Fibroblast of the aortic adventitia (primary cell): ENCODE results near the gene GUCY2F. TPM values are rescaled to one million over a fixed set of nuclear protein-coding genes. Genes with fewer than 3 reads are reported as not detected.

ENCODE experiments used
- DNase-seq: peaks from one replicate; pipeline ENCODE4 v3.0.0-alpha.2; 2010; ENCODE audit warnings: low read depth
- H3K4me3 ChIP-seq: 2 replicates; pipeline ENCODE4 v1.5.1; 2011; ENCODE audit warnings: low read depth, mild to moderate bottlenecking, control low read depth, low read length, moderate library complexity
- total RNA-seq: library from RNA; depleted of rRNA; stranded (reverse); fragments of >200 nt; gene quantifications from 2 replicates; pipeline ENCODE4 v1.2.3, GENCODE V29; 2012; ENCODE audit warnings: low replicate concordance
- TF ChIP-seq, protein P1 (sequence below): IDR thresholded peaks from 2 replicates; pipeline ENCODE4 v1.5.1; 2011; ENCODE audit warnings: mild to moderate bottlenecking, low read length, control low read depth, inconsistent platforms; ENCODE audit not compliant: insufficient read depth

The GUCY2F gene
- under 0.01 TPM in 1 of 2 replicates, not detected in the other for total RNA-seq

- H3K4me3 ChIP-seq, result no peak within 1 kb of the TSS
- TF ChIP-seq, protein P1, sequence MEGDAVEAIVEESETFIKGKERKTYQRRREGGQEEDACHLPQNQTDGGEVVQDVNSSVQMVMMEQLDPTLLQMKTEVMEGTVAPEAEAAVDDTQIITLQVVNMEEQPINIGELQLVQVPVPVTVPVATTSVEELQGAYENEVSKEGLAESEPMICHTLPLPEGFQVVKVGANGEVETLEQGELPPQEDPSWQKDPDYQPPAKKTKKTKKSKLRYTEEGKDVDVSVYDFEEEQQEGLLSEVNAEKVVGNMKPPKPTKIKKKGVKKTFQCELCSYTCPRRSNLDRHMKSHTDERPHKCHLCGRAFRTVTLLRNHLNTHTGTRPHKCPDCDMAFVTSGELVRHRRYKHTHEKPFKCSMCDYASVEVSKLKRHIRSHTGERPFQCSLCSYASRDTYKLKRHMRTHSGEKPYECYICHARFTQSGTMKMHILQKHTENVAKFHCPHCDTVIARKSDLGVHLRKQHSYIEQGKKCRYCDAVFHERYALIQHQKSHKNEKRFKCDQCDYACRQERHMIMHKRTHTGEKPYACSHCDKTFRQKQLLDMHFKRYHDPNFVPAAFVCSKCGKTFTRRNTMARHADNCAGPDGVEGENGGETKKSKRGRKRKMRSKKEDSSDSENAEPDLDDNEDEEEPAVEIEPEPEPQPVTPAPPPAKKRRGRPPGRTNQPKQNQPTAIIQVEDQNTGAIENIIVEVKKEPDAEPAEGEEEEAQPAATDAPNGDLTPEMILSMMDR, result no peak
- DNase-seq, result no peak
Measured at GRCh38 chrX:109481986-109482385, at the start of gene GUCY2F. TSS of gene GUCY2F (minus strand) at chrX:109482086. CDS start at chrX:109475936, 6,150 bp downstream.

- no peak overlapping the region for H3K4me3 ChIP-seq
- no peak for DNase-seq
- TF ChIP-seq, protein P1, result no peak
Measured at GRCh38 chrX:109519001-109519400, 37.1 kb upstream of the GUCY2F start.

DNA sequence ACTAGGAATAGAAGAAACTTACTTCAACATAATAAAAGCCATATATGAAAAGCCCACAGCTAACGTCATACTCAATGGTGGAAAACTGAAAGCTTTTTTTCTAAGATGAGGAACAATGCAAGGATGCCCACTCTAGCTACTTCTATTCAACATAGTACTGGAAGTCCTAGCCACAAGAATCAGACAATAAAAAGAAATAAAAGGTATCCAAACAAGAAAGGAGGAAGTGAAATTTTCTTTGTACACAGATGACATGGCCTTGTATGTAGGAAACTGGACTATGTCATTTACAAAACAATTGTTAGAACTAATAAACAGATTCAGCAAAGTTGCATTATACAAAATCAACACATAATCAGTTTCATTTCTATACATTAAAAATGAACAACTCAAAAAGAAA, 29.2 kb upstream of the GUCY2F start:
- TF ChIP-seq, protein P1, result no peak
- no peak overlapping the region for H3K4me3 ChIP-seq
- DNase-seq, result no peak

DNA sequence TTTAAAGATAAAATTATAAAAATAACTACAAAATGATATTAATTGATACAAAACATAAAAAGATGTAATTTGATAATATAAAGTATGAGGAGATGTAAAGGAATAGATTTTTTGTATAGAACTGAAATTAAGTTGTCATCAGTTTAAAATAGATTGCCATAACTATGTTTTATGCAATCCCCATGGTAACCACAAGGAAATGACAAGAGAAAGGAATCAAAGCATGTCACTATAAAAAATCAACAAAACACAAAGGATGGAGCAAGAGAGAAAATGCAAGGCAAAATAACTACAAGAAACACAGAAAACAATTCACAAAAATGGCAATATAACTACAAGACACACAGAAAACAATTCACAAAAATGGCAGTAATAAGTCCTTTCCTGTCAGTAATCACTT, 27.0 kb upstream of the GUCY2F start:
- no peak for DNase-seq
- H3K4me3 ChIP-seq, result no peak overlapping the region
- TF ChIP-seq, protein P1, result peak; percentile 13

- no peak for DNase-seq
- TF ChIP-seq, protein P1, result no peak
- H3K4me3 ChIP-seq, result no peak overlapping the region
Measured at GRCh38 chrX:109501176-109501575, 19.3 kb upstream of the GUCY2F start.

GRCh38 chrX:109498434-109498833, 16.5 kb upstream of the GUCY2F start:
- no peak overlapping the region for H3K4me3 ChIP-seq
- DNase-seq, result no peak
- TF ChIP-seq, protein P1, result no peak

- no peak for DNase-seq
- TF ChIP-seq, protein P1, result no peak
- H3K4me3 ChIP-seq, result no peak overlapping the region
Measured at GRCh38 chrX:109489174-109489573, 7.3 kb upstream of the GUCY2F start.
